Right lobe of liver (tissue), 4 donors: Measurements from ENCODE around the gene GNAQ.

Experiments used
- CTCF ChIP-seq, 4 donors: fragments of 200-600 bp in 3 of 4; fragments of 450-650 bp in 1 of 4; IDR thresholded peaks; one replicate each; pipeline versions ENCODE4 v1.5.1 to v1.8.0; 2016 to 2022; ENCODE audit warnings: antibody characterized with exemption in 4 of 4, mild to moderate bottlenecking in 2 of 4
- POLR2A ChIP-seq: fragments of 450-650 bp; IDR thresholded peaks from one replicate; pipeline ENCODE4 v1.6.1; 2017; ENCODE audit warnings: antibody characterized with exemption, mild to moderate bottlenecking
- donor health status: DM: no; HTN: no; CAD: no.
- donor health status: DM: no; HTN: no; CAD: no.
- donor health status: DM: no; HTN: yes; CAD: no.

- TF ChIP-seq CTCF (IDR thresholded peaks at IDR 0.05) (no peak), POLR2A (no peak)
Measured at GRCh38 chr9:77798140-77798539, 233.5 kb downstream of the GNAQ start.
